NCI-H1436 treated with DMSO at 0.1 percent for 48 hours (cell line): ENCODE data around the gene RASGEF1C.

Source experiments
- DNase-seq: peaks from one replicate; lab custom pipeline; 2025; lab: John Stamatoyannopoulos, UW

RASGEF1C gene

DNA sequence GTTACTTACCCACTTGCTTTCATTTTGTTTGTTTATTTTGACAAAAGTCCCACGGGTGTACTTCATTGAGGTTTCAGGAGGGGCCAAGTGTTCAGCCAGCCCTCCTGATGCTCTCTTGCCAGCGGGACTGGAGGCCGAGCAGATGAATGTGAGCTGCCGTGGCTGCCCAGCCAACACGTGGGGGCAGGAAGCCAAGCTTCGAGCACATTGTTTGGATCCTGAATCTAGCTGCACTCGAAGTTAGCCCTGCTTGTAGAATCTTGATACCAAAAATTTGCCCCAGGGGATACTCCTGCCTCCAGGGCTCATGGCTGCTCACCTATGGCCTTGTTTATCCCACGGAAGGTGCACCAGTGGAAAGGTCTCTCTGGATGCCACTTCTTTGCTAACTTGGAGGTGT is 49.3 kb downstream of the RASGEF1C start:
- no peak for DNase-seq

DNA sequence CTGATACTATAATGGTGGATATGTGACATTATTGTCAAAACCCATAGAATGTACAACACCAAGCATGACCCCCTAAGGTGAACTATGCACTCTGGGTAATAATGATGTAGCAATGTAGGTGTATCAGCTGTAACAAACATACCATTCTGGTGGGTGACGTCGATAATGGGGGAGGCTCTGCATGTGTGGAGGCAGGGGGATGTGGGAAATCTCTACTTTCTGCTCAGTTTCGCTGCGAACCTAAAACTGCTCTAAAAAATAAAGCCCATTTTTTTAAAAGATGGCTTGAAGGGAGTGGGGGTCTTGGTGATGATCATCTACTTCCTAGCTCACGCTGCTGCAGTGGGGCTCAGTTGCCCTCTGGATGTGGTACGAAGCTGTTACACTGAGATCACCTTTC is 51.1 kb downstream of the RASGEF1C start:
- DNase-seq: no peak

DNA sequence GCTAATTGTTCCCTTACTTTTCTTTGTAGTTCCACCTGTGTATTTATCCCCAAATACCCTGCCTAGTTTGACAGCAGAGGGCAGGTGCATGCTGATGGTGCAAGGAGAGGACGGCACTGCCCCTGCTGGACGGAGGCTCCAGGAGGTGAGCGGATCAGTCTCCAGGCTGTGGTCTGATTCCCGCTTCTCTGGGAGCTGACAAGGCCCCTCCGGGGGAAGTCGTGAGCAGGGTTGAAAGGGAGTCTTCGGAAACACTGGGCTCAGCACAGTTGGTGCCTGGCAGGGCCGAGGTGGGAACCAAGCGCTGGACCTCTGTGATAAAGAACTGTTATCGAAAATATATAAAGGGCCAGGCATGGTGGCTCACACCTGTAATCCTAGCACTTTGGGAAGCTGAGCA is 52.9 kb downstream of the RASGEF1C start:
- no peak for DNase-seq

DNA sequence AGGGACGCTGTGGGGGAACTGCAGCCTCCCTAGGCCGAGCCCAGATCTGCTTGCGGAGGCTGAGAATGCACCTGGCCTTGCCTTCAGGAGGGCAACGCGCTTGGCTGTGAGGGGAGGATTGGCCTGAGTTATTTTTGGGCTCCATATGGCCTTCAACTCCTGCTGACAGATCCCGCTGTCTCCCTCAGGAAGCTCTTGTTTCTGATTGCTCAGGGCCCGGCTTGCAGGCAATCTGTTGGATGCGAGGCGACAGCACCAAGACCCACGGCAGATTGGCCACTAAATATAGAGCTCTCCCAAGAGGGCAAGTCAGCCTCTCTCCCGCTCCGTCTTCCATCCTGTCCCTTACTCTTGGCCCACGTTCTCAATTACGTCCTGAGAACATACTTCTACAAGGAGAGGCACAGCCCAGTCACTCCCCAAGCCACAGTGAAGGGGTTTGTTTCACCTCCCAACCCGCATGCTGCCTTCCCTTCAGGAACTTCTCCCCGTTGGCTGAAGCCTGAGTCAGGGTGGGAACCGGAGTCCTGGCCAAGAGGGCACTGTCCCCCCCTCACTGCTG is 53.6 kb downstream of the RASGEF1C start:
- DNase-seq: no peak

DNA sequence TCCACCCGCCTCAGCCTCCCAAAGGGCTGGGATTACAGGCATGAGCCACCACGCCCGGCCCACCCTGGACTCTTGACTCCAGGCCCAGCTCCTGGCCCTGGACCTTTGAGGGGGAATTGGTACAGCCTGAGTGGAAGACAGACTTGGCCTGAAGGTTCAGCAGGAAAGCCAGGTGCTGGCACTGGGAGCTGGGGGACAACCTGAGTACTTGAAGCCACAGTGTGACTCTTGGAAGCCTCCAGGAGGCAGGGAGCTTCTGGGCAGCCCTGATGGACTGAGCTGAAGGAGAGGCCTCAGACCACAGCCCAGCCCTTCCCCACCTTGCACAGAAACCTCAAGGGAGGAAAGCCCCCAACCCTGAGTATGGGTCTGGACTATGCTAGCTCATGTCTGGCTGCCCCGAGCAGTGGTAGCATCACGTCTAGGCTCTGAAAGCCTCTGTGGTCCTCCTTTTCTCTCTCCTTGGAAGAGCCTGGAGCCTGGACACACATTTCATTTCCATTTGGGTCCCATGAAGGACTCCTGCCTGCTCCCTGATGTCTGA is 54.1 kb downstream of the RASGEF1C start:
- DNase-seq: no peak

DNA sequence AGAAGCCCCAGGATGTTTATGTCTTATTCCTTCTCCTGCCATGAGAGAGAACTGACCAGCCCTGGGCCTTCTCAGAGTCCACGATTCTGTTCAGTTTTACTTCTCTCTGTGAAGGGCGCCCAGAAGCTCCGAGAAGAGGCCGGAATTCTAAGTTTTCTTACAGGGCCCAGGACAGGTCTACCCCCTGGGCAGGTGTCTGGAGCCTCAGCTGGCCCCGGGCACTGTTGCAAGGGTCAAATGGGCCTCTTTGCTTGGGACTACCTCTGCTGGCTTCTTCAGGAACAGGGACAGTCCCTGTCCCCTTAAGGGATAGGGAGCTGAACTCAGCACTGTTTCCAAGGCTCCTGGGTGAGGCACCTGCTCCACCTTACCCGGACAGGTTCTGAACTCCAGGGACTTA is 55.0 kb downstream of the RASGEF1C start:
- DNase-seq: no peak

DNA sequence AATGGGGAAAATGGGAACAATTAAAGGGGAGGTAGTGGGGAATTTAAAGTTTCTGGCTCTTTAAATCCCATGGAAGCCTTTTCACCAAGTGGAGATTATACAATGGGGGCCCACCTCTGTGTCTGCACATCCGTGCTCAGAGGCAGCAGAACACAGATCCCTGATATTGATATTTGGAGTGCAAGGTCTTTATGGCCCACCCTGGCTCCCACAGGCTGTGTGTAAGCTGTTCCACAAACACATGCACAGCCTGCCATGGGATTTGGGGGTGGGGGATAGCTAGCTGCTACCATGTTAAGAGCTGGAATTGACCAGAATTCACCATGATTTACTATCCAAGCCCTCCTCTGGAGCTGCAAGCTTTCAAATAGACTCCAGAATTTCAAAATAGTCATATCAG is 55.9 kb downstream of the RASGEF1C start:
- DNase-seq: no peak

DNA sequence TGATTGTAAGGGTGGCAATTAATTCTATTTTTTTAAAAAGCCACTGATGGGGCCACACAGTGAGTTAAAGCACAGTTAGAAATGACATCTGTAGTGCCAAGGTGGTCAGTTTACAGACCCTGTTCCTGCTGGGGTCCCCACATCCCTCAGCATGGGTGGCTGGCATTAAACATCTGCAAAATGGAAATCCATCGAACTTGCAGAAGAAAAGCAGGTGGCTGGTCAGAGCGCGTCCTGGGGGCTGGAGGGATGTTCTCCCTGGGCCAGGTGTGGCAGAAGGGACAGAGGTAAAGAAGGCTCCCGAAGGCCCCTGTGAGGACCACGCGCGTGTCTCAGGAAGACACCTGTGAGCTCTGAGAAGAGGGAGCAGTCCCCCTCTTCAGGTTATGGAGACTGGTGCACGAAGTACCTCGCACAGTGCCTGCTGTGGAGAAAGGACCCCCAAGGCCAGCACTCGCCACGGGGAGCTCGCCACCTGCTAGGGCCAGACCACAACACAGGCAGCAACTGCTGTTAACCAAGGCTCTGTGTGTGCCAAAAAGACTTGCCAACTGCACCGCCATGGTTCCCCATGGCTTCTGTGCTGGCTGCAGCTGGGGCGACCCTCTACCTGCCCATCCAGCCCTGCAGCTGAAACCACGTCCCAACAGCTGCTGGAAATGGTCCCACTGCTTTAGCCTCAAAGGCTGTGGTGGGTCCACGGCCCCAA is 65.2 kb downstream of the RASGEF1C start:
- no peak for DNase-seq

DNA sequence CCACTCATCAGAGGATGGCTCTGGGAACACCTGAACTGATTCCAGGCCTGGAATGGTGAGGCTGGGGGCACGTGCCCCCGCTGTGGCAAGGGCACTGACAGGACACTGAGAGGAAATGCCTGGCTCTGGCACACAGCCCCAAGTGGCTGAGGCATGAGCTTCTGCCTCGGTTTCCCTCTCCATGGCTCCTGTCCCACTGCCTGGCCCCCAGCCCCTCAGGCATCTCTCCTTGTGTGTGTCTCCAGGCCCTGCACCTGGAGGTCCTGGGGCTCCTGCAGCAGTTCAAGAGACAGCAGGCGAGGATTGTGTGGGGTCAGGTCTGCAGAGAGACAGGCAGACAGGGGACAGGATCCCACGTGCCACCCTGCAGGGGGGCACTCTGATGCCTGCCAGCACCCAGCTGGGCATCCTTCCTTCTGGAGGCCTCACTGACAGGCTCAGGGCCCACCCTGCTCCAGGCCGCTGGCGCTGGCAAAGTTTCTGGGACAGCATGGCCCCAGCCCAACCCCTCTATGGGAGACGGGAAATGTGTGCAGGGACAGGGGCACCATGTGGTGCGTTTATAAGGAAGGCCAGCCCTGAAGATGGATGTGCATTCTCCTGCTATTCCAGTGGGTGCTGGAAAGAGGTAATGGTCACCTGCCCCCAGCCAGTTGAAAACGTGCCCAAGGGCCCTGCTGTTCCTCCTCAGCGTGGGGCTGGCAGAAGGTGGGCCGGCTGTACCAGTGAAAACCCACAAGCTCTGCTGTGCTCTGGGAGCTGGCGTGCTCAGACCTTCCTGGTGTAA is 66.0 kb downstream of the RASGEF1C start:
- no peak for DNase-seq

DNA sequence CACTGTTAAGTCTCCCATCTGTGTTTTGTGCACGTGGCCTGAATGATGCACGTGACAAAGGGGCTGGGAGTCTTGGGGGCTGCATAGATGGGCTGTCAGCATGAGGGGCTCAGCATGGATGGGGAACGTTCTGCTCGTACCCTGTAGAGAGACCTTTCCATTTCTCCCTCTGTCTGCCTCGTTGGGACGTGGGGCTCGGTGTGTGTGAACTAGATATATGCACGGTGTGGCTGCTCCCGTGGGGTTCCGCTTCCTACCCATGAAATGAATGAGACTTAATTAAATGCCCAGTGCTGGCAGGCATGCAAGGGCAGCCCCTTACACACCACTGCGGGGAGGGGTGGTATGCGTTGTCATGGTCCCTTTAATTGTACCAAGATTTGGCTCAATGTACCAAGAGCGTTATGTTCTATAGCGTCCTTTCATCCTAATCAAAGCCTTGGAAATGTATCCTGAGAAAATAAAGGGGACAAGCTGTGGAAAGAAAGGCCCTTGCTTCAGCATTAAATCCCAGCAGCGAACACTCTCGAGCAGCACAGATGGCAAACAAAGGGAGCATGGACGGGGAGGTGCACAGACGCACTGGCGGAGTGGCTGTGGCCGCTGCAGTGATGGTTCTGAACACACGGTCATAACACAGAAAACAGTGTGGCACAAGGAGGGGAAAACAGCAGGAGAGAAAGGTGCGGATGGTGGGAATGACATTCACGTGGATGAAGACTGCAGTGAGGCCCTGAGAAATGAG is 66.8 kb downstream of the RASGEF1C start:
- no peak for DNase-seq

DNA sequence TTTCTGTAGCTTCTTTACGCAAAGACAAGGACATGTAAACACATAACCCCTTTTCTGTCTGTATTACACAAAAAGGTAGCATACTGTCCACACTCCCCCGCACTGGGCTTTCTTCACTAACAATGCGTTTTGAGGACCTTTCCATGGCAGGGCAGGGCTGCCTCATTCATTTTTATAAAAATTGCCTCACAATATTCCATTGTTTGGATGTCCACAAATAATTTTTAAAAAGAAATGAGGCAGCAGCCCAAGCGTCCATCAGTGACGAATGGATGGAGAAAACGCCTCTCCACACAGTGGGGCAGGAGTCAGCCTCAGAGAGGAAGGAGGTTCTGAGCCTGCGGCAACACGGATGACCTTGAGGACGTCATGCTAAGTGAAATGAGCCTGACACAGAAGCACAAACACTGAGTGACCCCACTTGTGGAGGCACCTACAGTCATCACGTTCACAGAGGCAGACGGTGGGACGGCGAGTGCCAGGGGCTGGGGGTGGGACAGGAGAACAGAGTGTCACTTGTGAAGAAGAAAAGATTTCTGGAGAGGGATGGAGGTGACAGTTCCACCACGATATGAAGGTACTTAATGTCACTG is 67.8 kb downstream of the RASGEF1C start:
- DNase-seq: no peak

DNA sequence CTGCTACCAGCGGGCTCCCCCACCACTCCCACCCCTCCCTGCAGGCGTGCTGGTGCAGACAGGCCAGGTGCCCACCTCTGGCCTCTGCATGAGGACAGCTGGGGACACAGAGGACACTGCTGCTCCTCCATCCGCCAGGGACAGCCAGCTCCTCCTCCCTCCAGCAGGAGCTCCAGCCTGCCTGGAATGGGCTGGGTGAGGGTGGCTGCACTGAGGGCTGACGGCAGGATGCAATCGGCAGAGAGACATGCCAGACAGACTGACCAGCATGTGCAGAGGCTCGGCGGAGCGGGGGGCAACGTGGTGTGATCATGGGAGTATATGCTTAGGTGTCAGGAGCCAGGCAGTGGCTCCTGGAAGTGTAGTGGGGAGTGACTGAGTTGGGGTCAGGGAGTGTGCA is 68.4 kb downstream of the RASGEF1C start:
- DNase-seq: no peak

DNA sequence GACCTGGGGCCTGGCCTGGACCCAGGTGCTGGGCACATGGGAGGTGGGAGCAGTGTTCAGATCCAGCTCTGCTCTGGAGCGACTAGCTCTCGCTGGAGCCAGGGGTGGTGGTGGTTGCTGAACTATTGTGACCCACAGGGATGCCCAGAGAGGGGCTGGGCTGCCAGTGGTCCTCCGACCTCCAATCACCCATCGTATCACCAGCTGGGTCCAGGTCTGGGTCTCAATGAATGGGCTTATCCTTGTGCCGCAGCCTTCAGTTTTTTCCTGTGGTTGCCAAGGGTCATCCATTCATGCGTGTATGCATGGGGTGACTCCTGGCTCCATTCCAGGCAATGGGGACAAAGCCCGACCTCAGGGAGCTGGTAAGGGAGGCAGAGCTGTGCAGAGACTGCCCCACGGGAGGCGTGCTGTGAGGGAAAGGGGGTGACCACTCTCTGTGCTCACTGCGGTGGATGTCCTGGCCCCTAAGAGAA is 68.9 kb downstream of the RASGEF1C start:
- no peak for DNase-seq

DNA sequence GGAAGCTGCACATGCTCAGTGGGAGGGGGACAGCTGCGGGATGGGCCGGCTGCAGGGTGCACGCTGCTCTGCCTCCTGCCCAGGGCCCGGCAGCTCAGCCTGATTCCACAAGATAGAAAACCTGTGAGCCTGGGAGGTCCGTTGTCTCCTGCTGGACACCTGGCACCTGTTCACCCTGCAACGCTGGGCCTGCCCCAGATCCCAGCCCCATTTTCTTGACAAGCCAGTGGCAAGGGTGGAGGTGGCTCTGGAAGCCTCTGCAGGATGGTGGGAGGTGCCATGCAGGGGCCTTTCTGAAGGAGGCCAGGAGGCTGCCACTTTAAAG is 69.3 kb downstream of the RASGEF1C start:
- no peak for DNase-seq

DNA sequence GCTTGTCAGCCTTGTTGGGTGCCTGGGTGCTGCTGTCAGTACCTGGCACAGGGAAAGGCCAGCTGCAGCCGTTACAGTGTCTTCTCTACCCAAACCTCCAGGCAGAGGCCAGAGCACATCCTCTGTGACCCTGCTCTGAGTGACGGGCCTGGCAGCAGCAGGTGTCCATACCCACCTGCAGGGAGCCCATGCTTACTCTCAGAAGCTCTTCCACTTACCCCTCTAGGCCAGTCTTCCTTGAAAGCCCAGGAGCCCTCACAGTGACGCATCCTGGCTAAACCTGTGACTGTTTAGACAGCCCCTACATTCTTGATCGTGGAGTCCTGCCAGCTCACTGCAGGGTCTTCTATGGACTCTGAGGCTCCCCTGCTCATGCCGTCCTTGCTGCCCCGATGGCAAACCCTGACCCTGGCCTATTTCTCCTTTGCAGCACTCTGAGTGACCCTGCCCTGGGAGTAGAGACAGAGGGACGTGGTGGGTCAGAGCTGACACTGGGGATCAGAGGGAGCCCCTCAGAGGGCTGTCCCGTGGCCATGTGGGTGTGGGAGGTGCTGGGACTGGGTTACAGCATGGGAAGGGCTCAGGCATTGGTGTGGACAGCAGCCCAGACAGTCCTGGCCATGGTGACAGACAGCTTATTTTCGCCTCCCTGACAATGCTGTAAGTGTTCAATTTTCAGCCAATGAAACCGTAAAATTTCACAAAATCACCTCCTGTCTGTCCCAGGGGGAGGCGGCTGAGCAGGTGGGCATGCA is 69.9 kb downstream of the RASGEF1C start:
- no peak for DNase-seq

DNA sequence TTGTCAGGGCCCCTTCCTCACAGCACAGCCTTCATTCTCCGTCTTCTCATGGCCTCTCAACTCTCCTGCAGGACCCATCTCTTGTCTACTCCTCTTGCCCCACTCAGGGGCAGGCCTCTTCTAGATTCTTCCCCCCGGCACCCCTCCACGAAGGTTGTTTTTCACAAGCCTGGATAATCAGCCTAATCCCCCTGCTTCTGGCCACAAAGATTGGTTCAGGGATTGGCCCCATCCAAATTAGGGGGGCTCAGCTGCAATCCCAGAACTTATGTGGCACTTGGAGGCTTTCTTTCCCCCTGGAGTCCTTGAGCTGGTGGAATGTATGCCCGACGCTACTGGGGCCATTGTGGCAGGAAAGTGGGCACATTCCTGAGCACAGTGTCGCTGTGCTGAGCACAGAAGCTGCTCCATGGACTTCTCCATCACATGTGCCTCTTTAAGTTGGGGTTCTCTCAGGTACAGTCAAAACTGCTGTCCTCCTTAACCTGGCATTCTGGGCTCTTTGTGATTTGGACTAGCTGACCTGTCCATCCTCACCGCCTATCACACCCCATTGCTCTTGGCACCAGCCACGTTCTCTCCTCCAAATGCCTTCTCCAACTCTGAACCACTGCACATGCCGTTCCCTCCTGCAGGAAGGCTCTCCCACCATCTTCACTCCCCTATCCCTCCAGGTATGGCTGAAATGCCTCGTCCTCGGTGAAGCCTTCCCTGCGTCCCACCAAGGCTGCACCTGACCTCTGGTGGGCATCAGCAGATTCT is 70.6 kb downstream of the RASGEF1C start:
- DNase-seq: no peak

DNA sequence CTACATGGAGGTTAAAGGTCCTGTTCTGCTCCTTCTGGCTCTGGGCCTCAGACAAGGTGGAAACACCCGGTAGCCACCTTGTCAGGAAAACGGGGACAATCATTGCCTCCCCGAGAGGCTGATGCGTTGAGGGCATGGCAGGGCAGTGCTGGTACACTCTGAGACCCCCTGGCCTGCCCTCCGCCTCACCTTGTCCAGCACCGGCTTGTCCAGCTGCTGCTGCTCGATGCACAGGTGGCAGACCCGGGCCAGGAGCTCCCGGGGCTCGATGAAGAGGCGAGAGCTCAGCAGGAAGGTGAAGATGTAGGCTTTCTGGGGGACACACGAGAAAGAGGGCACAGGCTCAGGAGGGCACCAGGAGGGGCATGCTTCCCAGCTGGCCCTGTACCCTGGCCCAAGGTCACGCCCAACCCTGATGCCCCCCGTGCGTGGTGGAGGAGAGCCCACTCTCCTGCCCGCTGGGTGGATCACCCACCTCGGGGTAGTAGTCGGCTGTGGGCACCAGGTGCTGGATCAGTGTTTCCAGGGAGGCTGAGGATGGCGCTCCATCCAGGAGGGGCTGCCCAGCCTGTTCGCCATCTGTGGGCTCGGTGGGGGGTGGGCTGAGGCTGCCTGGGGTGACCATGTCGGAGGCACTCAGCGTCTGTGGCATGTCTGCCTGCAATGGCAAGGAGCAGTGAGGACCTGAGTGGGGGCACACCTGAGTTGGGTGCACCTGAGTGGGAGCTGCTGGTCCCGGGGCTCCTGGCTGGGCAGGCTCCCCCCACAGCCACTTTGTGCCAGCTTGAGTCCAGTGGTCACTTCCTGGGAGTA is 71.4 kb downstream of the RASGEF1C start:
- DNase-seq: no peak

DNA sequence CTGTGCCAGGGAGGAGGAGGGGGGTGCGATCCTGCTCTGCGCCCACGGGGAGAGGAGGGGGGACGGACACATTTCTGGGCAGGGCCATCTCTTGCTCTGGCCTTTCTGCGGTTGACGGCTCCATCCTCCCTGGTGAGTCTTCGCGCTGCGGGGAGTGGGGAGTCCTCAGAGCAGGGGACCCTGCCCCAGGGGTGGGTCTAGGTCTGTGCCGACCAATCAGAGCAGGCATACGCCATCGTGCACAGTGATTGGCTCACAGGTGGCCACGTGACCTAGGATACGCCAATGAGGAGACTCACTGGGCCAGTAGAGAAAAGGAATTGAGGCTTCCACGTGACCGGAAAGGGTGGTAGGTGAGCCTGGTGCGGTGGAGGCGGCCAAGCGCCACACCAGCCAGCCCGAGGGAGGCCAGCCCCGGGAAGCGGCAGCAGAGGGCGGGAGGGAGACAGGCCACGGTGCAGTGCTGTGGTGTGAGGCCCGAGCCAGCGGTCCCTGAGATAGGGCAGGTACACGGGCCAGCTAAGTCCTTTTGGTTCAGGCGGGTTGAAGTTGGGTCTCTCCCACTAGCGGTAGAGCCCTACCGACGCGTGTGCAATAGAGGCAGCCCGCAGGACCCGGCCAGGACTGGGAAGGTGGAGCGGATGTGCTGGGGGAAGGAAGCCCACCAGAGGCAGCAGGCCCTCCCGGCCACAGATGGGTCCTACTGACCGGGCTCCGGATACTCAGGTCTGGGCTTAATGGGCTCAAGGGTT is 72.2 kb downstream of the RASGEF1C start:
- DNase-seq: no peak
